H1 (cell line): ENCODE results near the gene MESD. TPM values are rescaled to one million over a fixed set of nuclear protein-coding genes. Genes with fewer than 3 reads are reported as not detected.

Experiments
- CTCF ChIA-PET: fragments of 300-600 bp; sonication (Branson Sonifier 250); formaldehyde crosslinking; loops from one replicate; lab custom pipeline; 2021; ENCODE audit not compliant: partially characterized antibody; lab: Charles Lee
- POLR2A ChIA-PET: fragments of 300-600 bp; sonication (Branson Sonifier 250); formaldehyde crosslinking; loops from one replicate; lab custom pipeline; 2021; ENCODE audit warnings: inconsistent platforms; ENCODE audit not compliant: partially characterized antibody; lab: Charles Lee
- DNase-seq, 2 experiments: peaks; one replicate each; pipeline versions ENCODE4 v3.0.0 to v3.0.0-alpha.2; 2010 to 2022; ENCODE audit warnings: low spot score in 2 of 2, low read depth in 1 of 2, mixed read lengths in 1 of 2
- FAIRE-seq: peaks from 2 replicates; lab custom pipeline; 2011; peaks lifted over from hg19 to GRCh38; lab: Jason Lieb, UNC
- H2AFZ ChIP-seq: 2 replicates; pipeline ENCODE4 v1.8.1; 2012; ENCODE audit warnings: low read length, inconsistent platforms
- H2AK5ac ChIP-seq: 2 replicates; pipeline ENCODE4 v1.6.1; 2013; ENCODE audit warnings: low read depth, low read length
- H2BK120ac ChIP-seq: replicated peaks from 2 replicates; pipeline ENCODE3; 2013; ENCODE audit warnings: low read depth, low read length, inconsistent platforms
- H2BK12ac ChIP-seq: 2 replicates; pipeline ENCODE4 v1.6.1; 2013; ENCODE audit warnings: low read depth, low read length
- H2BK15ac ChIP-seq: 2 replicates; pipeline ENCODE4 v1.6.1; 2013; ENCODE audit warnings: low read length
- H2BK20ac ChIP-seq: 2 replicates; pipeline ENCODE4 v1.6.1; 2013; ENCODE audit warnings: low read length
- H2BK5ac ChIP-seq: 2 replicates; pipeline ENCODE4 v1.6.1; 2013; ENCODE audit warnings: low read depth, low read length
- H3K14ac ChIP-seq: 2 replicates; pipeline ENCODE4 v1.6.1; 2013; ENCODE audit warnings: inconsistent platforms; ENCODE audit not compliant: insufficient read length
- H3K18ac ChIP-seq: 2 replicates; pipeline ENCODE4 v1.6.1; 2013; ENCODE audit warnings: low read length; ENCODE audit errors: extremely low read depth
- H3K23ac ChIP-seq: 2 replicates; pipeline ENCODE4 v1.6.1; 2013; ENCODE audit warnings: inconsistent platforms; ENCODE audit not compliant: insufficient read length
- H3K23me2 ChIP-seq: 2 replicates; pipeline ENCODE4 v1.6.1; 2013; ENCODE audit warnings: low read depth, low read length
- H3K27ac ChIP-seq: 2 replicates; pipeline ENCODE4 v1.6.1; 2011; ENCODE audit warnings: low read depth, low read length, inconsistent platforms
- H3K27me3 ChIP-seq, 4 experiments: replicated peaks in 1 of 4; 1 replicate in 1 of 4; 2 replicates in 3 of 4; pipeline versions ENCODE4 v1.6.1 to v1.8.1; 2011 to 2013; ENCODE audit warnings: low read length in 3 of 4, mild to moderate bottlenecking in 3 of 4, inconsistent platforms in 2 of 4, mixed read lengths in 2 of 4, moderate library complexity in 1 of 4; ENCODE audit not compliant: control insufficient read depth in 3 of 4, insufficient read depth in 3 of 4; ENCODE audit errors: extremely low read depth in 1 of 4
- H3K36me3 ChIP-seq, 4 experiments: 2 replicates each; pipeline versions ENCODE4 v1.6.1 to v1.8.1; 2011 to 2013; ENCODE audit warnings: mild to moderate bottlenecking in 4 of 4, low read length in 3 of 4, moderate library complexity in 2 of 4, control low read depth in 1 of 4, inconsistent platforms in 1 of 4; ENCODE audit not compliant: insufficient read depth in 4 of 4, control insufficient read depth in 2 of 4
- H3K4ac ChIP-seq: replicated peaks from 2 replicates; pipeline ENCODE3; 2013; ENCODE audit warnings: low read length, low read depth, mixed read lengths, inconsistent platforms; ENCODE audit not compliant: insufficient read length
- H3K4me1 ChIP-seq, 4 experiments: replicated peaks in 1 of 4; 1 replicate in 1 of 4; 2 replicates in 3 of 4; pipeline versions ENCODE4 v1.6.1 to v1.8.1; 2011 to 2013; ENCODE audit warnings: low read length in 3 of 4, inconsistent platforms in 2 of 4, mixed read lengths in 1 of 4; ENCODE audit not compliant: insufficient read depth in 4 of 4, control insufficient read depth in 3 of 4
- H3K4me2 ChIP-seq, 2 experiments: 2 replicates each; pipeline versions ENCODE4 v1.6.1 to v1.8.1; 2011 to 2013; ENCODE audit warnings: low read depth in 2 of 2, low read length in 2 of 2, control low read depth in 1 of 2, inconsistent platforms in 1 of 2, mild to moderate bottlenecking in 1 of 2; ENCODE audit not compliant: insufficient read depth in 1 of 2
- H3K4me3 ChIP-seq, 4 experiments: fragments of 200-600, 300-600 bp in 1 of 4; sonication (generic), shearing (Covaris generic), sonication (Bioruptor Twin) in 1 of 4; 2 replicates each; pipeline versions ENCODE4 v1.5.1 to v1.8.1; 2011 to 2016; ENCODE audit warnings: low read length in 4 of 4, low read depth in 3 of 4, control low read depth in 2 of 4, inconsistent platforms in 2 of 4, mild to moderate bottlenecking in 2 of 4, mixed read lengths in 1 of 4, moderate library complexity in 1 of 4; ENCODE audit not compliant: insufficient read depth in 2 of 4; ENCODE audit errors: extremely low read depth in 1 of 4
- H3K56ac ChIP-seq: replicated peaks from 2 replicates; pipeline ENCODE3; 2013; ENCODE audit warnings: low read depth, mild to moderate bottlenecking, mixed read lengths, low read length, inconsistent platforms; ENCODE audit not compliant: insufficient read length
- H3K79me1 ChIP-seq: 2 replicates; pipeline ENCODE4 v1.6.1; 2013; ENCODE audit warnings: low read depth, low read length, control low read depth
- H3K79me2 ChIP-seq, 2 experiments: 2 replicates each; pipeline versions ENCODE4 v1.6.1 to v1.8.1; 2012 to 2013; ENCODE audit warnings: low read length in 2 of 2, mild to moderate bottlenecking in 2 of 2, inconsistent platforms in 1 of 2; ENCODE audit not compliant: insufficient read depth in 2 of 2, control insufficient read depth in 1 of 2
- H3K9ac ChIP-seq, 4 experiments: replicated peaks in 1 of 4; 1 replicate in 1 of 4; 2 replicates in 3 of 4; pipeline versions ENCODE4 v1.6.1 to v1.8.1; 2011 to 2013; ENCODE audit warnings: low read depth in 3 of 4, low read length in 3 of 4, control low read depth in 2 of 4, mild to moderate bottlenecking in 2 of 4, moderate library complexity in 2 of 4, inconsistent platforms in 1 of 4; ENCODE audit errors: extremely low read depth in 1 of 4
- H3K9me3 ChIP-seq, 2 experiments: 2 replicates each; pipeline versions ENCODE4 v1.6.1 to v1.8.1; 2012 to 2013; ENCODE audit warnings: mild to moderate bottlenecking in 2 of 2, moderate library complexity in 2 of 2, control low read depth in 1 of 2, inconsistent platforms in 1 of 2, low read depth in 1 of 2, low read length in 1 of 2, mixed read lengths in 1 of 2; ENCODE audit not compliant: insufficient read depth in 2 of 2
- H4K20me1 ChIP-seq, 2 experiments: replicated peaks in 1 of 2; 2 replicates each; pipeline versions ENCODE3 to v1.8.1; 2011 to 2013; ENCODE audit warnings: inconsistent platforms in 2 of 2, low read length in 2 of 2, mild to moderate bottlenecking in 1 of 2; ENCODE audit not compliant: insufficient read depth in 2 of 2, control insufficient read depth in 1 of 2
- H4K5ac ChIP-seq: 2 replicates; pipeline ENCODE4 v1.6.1; 2013; ENCODE audit warnings: low read length, low read depth, mixed read lengths, inconsistent platforms; ENCODE audit not compliant: insufficient read length
- H4K8ac ChIP-seq: 2 replicates; pipeline ENCODE4 v1.8.0; 2013; ENCODE audit warnings: mild to moderate bottlenecking, moderate library complexity, low read length, inconsistent platforms; ENCODE audit not compliant: insufficient read depth; ENCODE audit errors: extremely low read depth
- H4K91ac ChIP-seq: replicated peaks from 2 replicates; pipeline ENCODE3; 2013; ENCODE audit warnings: low read length, mixed read lengths, inconsistent platforms; ENCODE audit not compliant: insufficient read length
- CEBPB ChIP-seq: IDR thresholded peaks from 2 replicates; pipeline ENCODE4 v1.6.1; 2012; ENCODE audit warnings: low read depth, low read length
- SP4 ChIP-seq: IDR thresholded peaks from 2 replicates; pipeline ENCODE4 v1.6.1; 2012; ENCODE audit warnings: low read length, inconsistent platforms
- WGBS, 2 experiments: shearing (Covaris generic) in 1 of 2; methylation state at CpG; one replicate each; pipeline versions ENCODE4 v1.1.6 to v1.1.7; 2013 to 2015; ENCODE audit warnings: low lambda C conversion rate in 2 of 2, mixed read lengths in 2 of 2, inconsistent platforms in 1 of 2, low coverage in 1 of 2, missing lambda C conversion rate in 1 of 2; ENCODE audit not compliant: insufficient replicate concordance in 2 of 2, insufficient coverage in 1 of 2, insufficient read length in 1 of 2; ENCODE audit errors: extremely low coverage in 1 of 2, missing lambda C conversion rate in 1 of 2; 5-methylcytosine and 5-hydroxymethylcytosine counted together
- microRNA-seq, 2 experiments: library from miRNA; unstranded; fragments of <30 nt; microRNA quantifications; one replicate each; pipeline versions ENCODE4 to v1.2.0, GENCODE V29; 2016 to 2020; ENCODE audit warnings: borderline microRNAs expressed in 2 of 2, borderline number of aligned reads in 2 of 2, borderline replicate concordance in 1 of 2
- polyA plus RNA-seq, 7 experiments: library from polyadenylated mRNA; depleted of rRNA in 3 of 7; stranded (reverse) in 5 of 7; unstranded in 2 of 7; fragments of >200 nt in 5 of 7; fragments of 200-250 nt in 2 of 7; gene quantifications; 1 replicate in 5 of 7; 2 replicates in 1 of 7; 4 replicates in 1 of 7; pipeline versions ENCODE4 v1.2.1 to v1.2.3, GENCODE V29; 2011 to 2013; ENCODE audit warnings: missing spikeins in 2 of 7, mixed read lengths in 2 of 7
- small RNA-seq: library from polyadenylated mRNA; stranded (forward); fragments of <200 nt; extraction: miRNeasy Mini kit (QIAGEN cat#:217004); gene quantifications from one replicate; pipeline ENCODE3, GENCODE V24; 2013; ENCODE audit not compliant: insufficient read depth
- total RNA-seq: library from RNA; stranded (reverse); fragmentation: NEBNext Ultra II Directional; extraction: Animal tissue kit (Norgen Biotek cat#: 25700); gene quantifications from 2 replicates; pipeline ENCODE4 v1.2.1, GENCODE V29; 2021

Gene MESD
- total and polyA plus RNA-seq, 2 of the 8 experiments (the other 6 are each of a cell fraction or from before 2014, with no cell fraction given), result 11.0 to 28.3 TPM

DNA sequence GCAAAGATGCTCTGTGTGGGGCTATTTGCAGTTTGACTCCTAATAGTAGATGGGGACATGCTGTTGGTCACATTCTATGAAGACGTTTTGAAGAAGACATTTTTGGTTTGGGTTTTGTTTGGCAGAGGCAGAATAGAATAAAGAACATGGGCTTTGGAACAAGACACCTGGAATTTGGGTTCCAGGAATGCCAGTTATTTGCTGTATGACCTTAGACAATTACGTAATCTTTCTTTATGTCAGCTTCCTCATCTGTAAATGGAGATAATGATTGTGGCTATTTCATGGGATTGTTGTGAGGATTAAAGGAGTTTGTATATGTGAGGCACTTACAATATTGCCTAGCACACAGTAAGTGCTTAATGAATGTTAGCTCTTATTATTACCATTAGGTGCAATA is 91.6 kb downstream of the MESD start:
- Histone ChIP-seq H4K20me1 (no peaks in the 10 kb centered on the region), H3K9ac (no peak overlapping the region), H3K4ac (no peak overlapping the region), H3K4me1 (no peaks in the 10 kb centered on the region), H4K91ac (no peak overlapping the region), H2BK5ac (no peak overlapping the region), H3K9me3 (peaks cover 0 to 5% of the 10 kb centered on the region in 2 experiments; a peak in 1 of 4 replicates), H4K5ac (no peak overlapping the region), H3K79me2 (no peaks in the 10 kb centered on the region), H3K56ac (no peak overlapping the region), H3K4me3 (no peak overlapping the region), H2BK120ac (no peak overlapping the region), H2AK5ac (no peak overlapping the region), H4K8ac (no peak overlapping the region), H2BK20ac (no peak overlapping the region), H3K23me2 (no peaks in the 10 kb centered on the region; the same call in 1 of the 2 replicates), H2BK15ac (no peak overlapping the region), H3K4me2 (no peak overlapping the region), H3K79me1 (no peaks in the 10 kb centered on the region), H3K14ac (no peak overlapping the region), H3K27ac (no peak overlapping the region), H3K36me3 (0 out of 8 replicates have a peak, but pooled peaks cover 0 to 3% (median 0%) of the 10 kb centered on the region in 4 experiments), H2AFZ (no peak overlapping the region), H3K27me3 (0 out of 7 replicates have a peak, but pooled peaks cover 0 to 2% (median 0%) of the 10 kb centered on the region in 4 experiments), H3K18ac (no peak overlapping the region), H3K23ac (no peak overlapping the region), H2BK12ac (no peak overlapping the region)
- FAIRE-seq (no peak), DNase-seq (no peak)
- WGBS, 2 experiments, result 76% methylated on average over 2 of the region's 2 CpGs; no CpG with 5 or more reads in 1 of the 2 experiments
- TF ChIP-seq SP4 (no peak), CEBPB (peak; percentile 20; the same call in 1 of the 2 replicates)
- ChIA-PET CTCF (interaction anchor here (0.6 to 2.2 kb wide), 6 partner anchors 11 to 423 kb away, joined by 3 to 7 read pairs (median 4); no protein-coding TSS in a partner anchor), POLR2A (no interaction called here)

Small RNA genes within 50 kb of the gene (microRNA-seq; reads per million reads assigned to microRNA genes)
- 0 reads per million in 2 experiments for gene MIR4514

Small RNA genes within 50 kb of the gene (small RNA-seq; reads per million reads assigned to genes)
- gene MIR4514, result not detected

Other genes starting within 250 kb of the MESD start
- gene CEMIP, start 210.4 kb downstream of the MESD start, total RNA-seq, result 0.60 and 1.8 TPM in 2 replicates
- 0.11 and 0.16 TPM in 2 replicates for gene CEMIP, start 210.4 kb downstream of the MESD start, polyA plus RNA-seq (2011; rRNA removed)
- gene TLNRD1, start 11.1 kb upstream of the MESD start, total RNA-seq, result 19.8 and 20.5 TPM in 2 replicates
- gene TLNRD1, start 11.1 kb upstream of the MESD start, polyA plus RNA-seq (2011; rRNA removed), result 12.2 and 15.5 TPM in 2 replicates
- gene CFAP161, start 144.5 kb upstream of the MESD start, total RNA-seq, result not detected in 2 replicates
- gene CFAP161, start 144.5 kb upstream of the MESD start, polyA plus RNA-seq (2011; rRNA removed), result 0.05 TPM in 1 of 2 replicates, not detected in the other
- 0.09 and 0.46 TPM in 2 replicates for gene IL16, start 207.1 kb upstream of the MESD start, total RNA-seq
- 0.03 and 0.16 TPM in 2 replicates for gene IL16, start 207.1 kb upstream of the MESD start, polyA plus RNA-seq (2011; rRNA removed)